GF-D8 (cell line): ENCODE measurements around the gene WT1.

Experiments used
- DNase-seq: peaks from one replicate; lab custom pipeline; 2025; lab: John Stamatoyannopoulos, UW

WT1 gene

GRCh38 chr11:32438346-32438865, 3.1 kb upstream of the WT1 start:
- DNase-seq: no peak

GRCh38 chr11:32437495-32438345, 2.4 kb upstream of the WT1 start:
- no peak for DNase-seq

- DNase-seq: no peak
These were observed 1.6 kb upstream of the WT1 start for GRCh38 chr11:32436751-32437494.

- DNase-seq: peak; percentile 39
These were observed 807 bp upstream of the WT1 start for GRCh38 chr11:32435942-32436750.

GRCh38 chr11:32435152-32435480, 223 bp downstream of the WT1 start:
- no peak for DNase-seq

- peak; percentile 68 for DNase-seq
These were observed 785 bp downstream of the WT1 start for GRCh38 chr11:32434356-32435151.

GRCh38 chr11:32433914-32434355, 1.4 kb downstream of the WT1 start:
- no peak for DNase-seq

GRCh38 chr11:32433101-32433913, 2.0 kb downstream of the WT1 start:
- DNase-seq: no peak

- no peak for DNase-seq
These were observed 2.8 kb downstream of the WT1 start for GRCh38 chr11:32432565-32432964.

- DNase-seq: no peak
These were observed 4.6 kb downstream of the WT1 start for GRCh38 chr11:32430568-32431381.

GRCh38 chr11:32429477-32429876, 5.9 kb downstream of the WT1 start:
- DNase-seq: no peak

- DNase-seq: no peak
These were observed 6.6 kb downstream of the WT1 start for GRCh38 chr11:32428665-32429303.

GRCh38 chr11:32427935-32428664, 7.2 kb downstream of the WT1 start:
- no peak for DNase-seq

GRCh38 chr11:32427616-32427934, 7.8 kb downstream of the WT1 start:
- no peak for DNase-seq

- DNase-seq: no peak
These were observed 8.3 kb downstream of the WT1 start for GRCh38 chr11:32426819-32427615.

- DNase-seq: no peak
These were observed 9.1 kb downstream of the WT1 start for GRCh38 chr11:32426192-32426591.

GRCh38 chr11:32425761-32426160, 9.6 kb downstream of the WT1 start:
- DNase-seq: no peak

- DNase-seq: no peak
These were observed 12.8 kb downstream of the WT1 start for GRCh38 chr11:32422545-32422944.
